IPS-15b (cell line): Measurements from ENCODE around the gene PPP1R12A.
A peak's percentile ranks its signal among the peaks of the same experiment; 100 is the strongest.
"Not testable (repeated sequence)": the region's sequence is repeated elsewhere in the genome, so short reads cannot be mapped to it uniquely, and the experiment has no call there.

Experiments
- H3K27me3 ChIP-seq: one replicate; pipeline ENCODE4 v1.6.1; 2013; ENCODE audit warnings: low read length; ENCODE audit not compliant: control insufficient read depth, insufficient read depth
- H3K36me3 ChIP-seq: one replicate; pipeline ENCODE4 v1.6.1; 2013; ENCODE audit warnings: low read length; ENCODE audit not compliant: control insufficient read depth, insufficient read depth
- H3K4me1 ChIP-seq: one replicate; pipeline ENCODE4 v1.6.1; 2013; ENCODE audit warnings: mild to moderate bottlenecking, low read length; ENCODE audit not compliant: control insufficient read depth, insufficient read depth
- H3K4me3 ChIP-seq: one replicate; pipeline ENCODE4 v1.5.1; 2013; ENCODE audit warnings: low read depth, low read length
- H3K9ac ChIP-seq: one replicate; pipeline ENCODE4 v1.6.1; 2013; ENCODE audit warnings: low read depth, mild to moderate bottlenecking, low read length
- H3K9me3 ChIP-seq: one replicate; pipeline ENCODE4 v1.6.1; 2013; ENCODE audit warnings: mild to moderate bottlenecking, low read length; ENCODE audit not compliant: control insufficient read depth, insufficient read depth

PPP1R12A gene

GRCh38 chr12:79935021-79935623, at the start of gene PPP1R12A:
Gene PPP1R12A, minus strand, starts transcription at chr12:79935097. Its CDS starts 166 bp downstream, at chr12:79934931.
- Histone ChIP-seq H3K4me1 (peaks cover 3% of the 10 kb centered on the region), H3K9me3 (no peaks in the 10 kb centered on the region)

GRCh38 chr12:79983986-79984620, 49.2 kb upstream of the PPP1R12A start:
- Histone ChIP-seq H3K9me3 (no peaks in the 10 kb centered on the region), H3K4me1 (no peaks in the 10 kb centered on the region), H3K9ac (no peak overlapping the region), H3K4me3 (no peak overlapping the region), H3K36me3 (no peaks in the 10 kb centered on the region), H3K27me3 (no peaks in the 10 kb centered on the region)

More at GRCh38 chr12:79935021-79935623, at the start of gene PPP1R12A:
- Histone ChIP-seq H3K27me3 (no peaks in the 10 kb centered on the region), H3K36me3 (no peaks in the 10 kb centered on the region), H3K4me3 (peak within 1 kb of the TSS; percentile 98), H3K9ac (peak within 1 kb of the TSS; percentile 98)

DNA sequence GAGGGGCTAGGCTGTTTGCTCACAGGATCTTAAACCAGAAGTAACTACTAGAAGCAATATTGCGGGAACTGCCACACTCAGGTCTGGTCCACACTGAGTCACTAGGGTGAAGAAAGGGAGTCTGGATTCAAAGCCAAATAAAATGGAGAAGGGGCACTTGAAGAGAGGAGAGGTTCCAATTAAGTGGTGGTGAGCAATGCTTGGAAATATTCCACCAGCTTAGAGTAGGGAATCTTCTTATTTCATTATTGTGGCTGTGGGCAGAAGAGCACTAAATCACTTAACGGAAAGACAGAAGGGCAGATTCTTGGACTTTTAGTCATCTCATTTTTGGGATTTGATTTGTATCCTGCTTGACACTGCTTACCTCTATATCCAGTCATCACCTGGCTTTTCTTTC, 48.6 kb upstream of the PPP1R12A start:
- Histone ChIP-seq H3K4me3 (no peak overlapping the region), H3K9me3 (no peaks in the 10 kb centered on the region), H3K36me3 (no peaks in the 10 kb centered on the region), H3K4me1 (no peaks in the 10 kb centered on the region), H3K27me3 (no peaks in the 10 kb centered on the region), H3K9ac (no peak overlapping the region)

DNA sequence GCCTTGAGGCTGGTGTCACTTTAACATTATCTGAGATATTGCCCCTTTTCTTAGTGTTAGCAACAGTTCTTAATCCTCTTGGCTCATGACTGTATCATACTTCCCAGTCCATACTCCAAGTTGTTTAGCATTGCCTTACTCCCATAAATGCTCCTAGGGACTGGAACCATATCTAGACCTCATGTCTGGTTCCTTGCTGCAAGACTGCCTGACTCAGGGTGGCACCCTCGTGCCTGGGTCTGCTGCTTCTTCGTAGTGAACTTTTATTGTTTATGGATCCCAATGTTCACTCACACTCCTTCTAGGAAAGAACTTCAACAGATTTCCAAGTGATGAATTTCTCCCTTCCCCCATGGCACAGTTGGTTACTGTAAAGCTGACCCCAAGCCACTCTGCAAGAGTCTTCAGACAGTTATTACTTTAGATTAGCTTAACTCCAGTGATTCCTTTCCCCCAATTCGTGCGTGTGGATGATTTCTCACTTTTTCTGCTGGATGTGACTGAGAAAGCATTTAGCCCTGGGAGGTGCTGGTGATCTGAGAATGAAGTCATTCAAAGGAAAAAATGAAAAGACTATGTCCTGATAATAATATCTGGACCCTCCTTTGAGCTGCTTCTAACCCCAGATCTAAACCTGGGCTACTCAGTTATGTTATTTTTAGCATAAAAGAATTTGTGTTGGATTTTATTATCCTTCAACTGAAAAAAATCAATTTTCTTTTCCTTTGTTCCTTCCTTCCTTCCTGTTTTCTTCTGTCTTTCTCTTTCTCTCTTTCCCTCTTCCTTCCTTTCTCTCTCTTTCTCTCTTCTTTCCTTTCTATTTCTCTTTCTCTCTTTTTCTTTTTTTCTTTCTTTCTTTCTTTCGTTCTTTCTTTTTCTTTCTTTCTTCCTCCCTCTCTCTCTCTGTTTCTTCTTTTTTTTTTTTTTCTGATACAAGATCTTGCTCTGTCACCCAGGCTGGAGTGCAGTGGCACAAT, 47.5 kb upstream of the PPP1R12A start:
- H3K9me3 ChIP-seq, result no peaks in the 10 kb centered on the region
- H3K4me1 ChIP-seq, result no peaks in the 10 kb centered on the region
- H3K4me3 ChIP-seq, result no peak overlapping the region
- H3K9ac ChIP-seq, result no peak overlapping the region
- H3K36me3 ChIP-seq, result no peaks in the 10 kb centered on the region
- no peaks in the 10 kb centered on the region for H3K27me3 ChIP-seq

DNA sequence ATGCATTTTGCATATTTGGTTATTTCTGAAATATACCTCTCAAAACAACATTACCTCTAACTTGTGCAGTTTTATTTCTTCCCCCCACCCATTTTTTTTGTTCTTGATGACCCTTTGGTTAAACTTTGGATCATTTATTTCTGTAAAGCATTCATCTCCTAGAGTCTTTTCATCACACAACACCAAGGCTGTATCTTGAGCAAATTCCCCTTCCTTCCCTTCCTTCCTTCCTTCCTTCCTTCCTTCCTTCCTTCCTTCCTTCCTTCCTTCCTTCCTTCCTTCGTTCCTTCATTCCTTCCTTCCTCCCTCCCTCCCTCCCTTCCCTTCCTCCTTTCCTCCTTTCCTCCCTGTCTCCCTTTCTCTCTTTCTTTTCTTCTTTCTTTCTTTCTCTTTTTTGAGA, 43.8 kb upstream of the PPP1R12A start:
- Histone ChIP-seq H3K9ac (no peak overlapping the region), H3K4me3 (no peak overlapping the region), H3K27me3 (no peaks in the 10 kb centered on the region), H3K36me3 (no peaks in the 10 kb centered on the region), H3K9me3 (no peaks in the 10 kb centered on the region), H3K4me1 (no peaks in the 10 kb centered on the region)

DNA sequence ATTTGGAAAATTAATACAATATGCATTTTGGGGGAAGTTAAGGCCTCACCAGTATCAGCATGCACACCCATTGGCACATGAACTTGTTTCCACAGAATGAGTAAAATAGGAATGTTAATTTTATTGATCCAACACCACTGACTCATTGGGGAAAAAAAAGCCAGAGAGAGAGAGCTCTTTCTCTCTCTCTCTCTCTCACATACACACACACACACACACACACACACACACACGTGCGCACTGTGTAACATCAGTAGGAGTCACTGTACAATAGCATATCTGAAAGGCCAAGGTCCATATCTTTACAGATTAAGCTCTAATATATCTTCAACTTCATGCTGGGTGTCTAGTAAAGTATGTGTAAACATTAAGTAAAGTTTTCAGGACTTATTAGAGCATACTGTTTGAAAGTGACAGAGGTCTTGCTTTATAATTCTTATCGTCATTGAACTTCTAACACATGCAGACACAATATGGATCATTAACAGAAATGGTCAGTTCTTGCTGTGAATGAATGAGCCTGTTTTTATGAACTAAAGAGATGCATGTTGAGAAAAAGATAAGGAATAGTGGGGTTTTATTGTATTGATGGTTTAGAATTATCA, 43.1 kb upstream of the PPP1R12A start:
- not testable (repeated sequence) for H3K4me1 ChIP-seq, H3K27me3 ChIP-seq, H3K9ac ChIP-seq, H3K36me3 ChIP-seq, H3K4me3 ChIP-seq, H3K9me3 ChIP-seq

GRCh38 chr12:79975143-79975542, 40.2 kb upstream of the PPP1R12A start:
- Histone ChIP-seq H3K4me1 (no peaks in the 10 kb centered on the region), H3K4me3 (no peak overlapping the region), H3K9me3 (no peaks in the 10 kb centered on the region), H3K27me3 (no peaks in the 10 kb centered on the region), H3K36me3 (no peaks in the 10 kb centered on the region), H3K9ac (no peak overlapping the region)

DNA sequence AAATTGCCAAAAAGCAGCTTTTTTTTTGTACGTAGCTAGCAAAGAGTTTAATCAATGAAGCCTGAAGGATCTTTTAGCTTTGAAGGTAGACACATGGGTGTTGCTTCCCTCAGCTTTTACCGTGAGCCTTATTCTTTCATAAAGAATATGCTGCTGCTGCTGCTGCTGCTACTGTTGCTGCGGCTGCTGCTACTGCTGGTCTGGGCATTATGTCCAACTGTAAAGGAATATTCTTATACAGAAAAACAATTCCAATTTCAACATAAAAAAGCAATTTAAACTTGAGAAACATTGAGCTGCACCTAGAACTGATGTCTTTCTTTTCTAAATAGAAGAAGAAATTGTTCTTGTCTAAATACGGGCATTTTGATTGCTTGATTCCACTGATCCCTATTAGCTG, 38.9 kb upstream of the PPP1R12A start:
- Histone ChIP-seq H3K9me3 (no peaks in the 10 kb centered on the region), H3K4me1 (no peaks in the 10 kb centered on the region), H3K27me3 (no peaks in the 10 kb centered on the region), H3K4me3 (no peak overlapping the region), H3K9ac (no peak overlapping the region), H3K36me3 (no peaks in the 10 kb centered on the region)

DNA sequence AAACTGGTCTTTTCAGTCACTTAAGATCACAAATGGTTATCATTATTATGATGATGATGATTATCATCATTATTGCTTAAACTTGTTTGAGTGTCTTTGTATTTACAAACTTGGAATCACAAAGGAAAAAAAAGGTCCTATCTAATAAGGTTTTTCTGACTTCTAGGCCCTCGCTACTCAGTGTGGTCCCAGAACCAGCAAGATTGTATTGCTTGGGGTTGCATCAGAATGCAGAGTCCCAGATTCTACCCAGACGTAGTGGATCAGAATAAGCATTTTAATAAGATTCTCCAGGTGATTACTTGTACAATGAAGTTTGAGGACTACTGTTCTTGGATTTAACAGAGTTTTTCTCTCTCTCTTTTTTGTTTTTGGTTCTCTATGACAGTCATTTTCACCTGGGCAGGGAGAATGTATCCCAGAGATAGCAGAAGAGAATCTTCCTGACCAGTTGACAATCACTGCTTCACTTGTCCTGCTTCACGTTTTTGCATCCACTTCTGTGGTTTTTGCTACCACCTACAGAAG, 29.3 kb upstream of the PPP1R12A start:
- Histone ChIP-seq H3K9ac (no peak overlapping the region), H3K27me3 (no peaks in the 10 kb centered on the region), H3K36me3 (no peaks in the 10 kb centered on the region), H3K9me3 (no peaks in the 10 kb centered on the region), H3K4me1 (no peaks in the 10 kb centered on the region), H3K4me3 (no peak overlapping the region)

DNA sequence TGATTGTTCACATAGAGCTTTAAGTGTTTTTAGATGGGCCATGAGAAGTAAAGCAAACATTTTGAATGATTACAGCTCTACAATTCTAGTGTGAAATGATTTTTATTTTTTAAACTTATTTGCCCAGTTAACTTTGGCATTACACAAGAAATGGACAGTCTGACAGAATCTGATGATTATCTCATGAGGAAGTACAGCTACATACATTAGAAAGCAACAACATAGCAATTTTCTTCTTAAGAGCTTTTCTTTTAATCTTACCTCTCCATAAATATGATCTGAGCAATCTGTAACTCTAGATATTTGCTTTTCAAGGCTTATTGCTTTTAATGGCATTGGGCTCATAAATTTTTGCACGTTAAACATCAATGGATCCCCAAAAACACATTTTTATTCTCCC, 26.5 kb upstream of the PPP1R12A start:
- Histone ChIP-seq H3K9ac (no peak overlapping the region), H3K27me3 (no peaks in the 10 kb centered on the region), H3K4me1 (no peaks in the 10 kb centered on the region), H3K9me3 (no peaks in the 10 kb centered on the region), H3K4me3 (no peak overlapping the region), H3K36me3 (no peaks in the 10 kb centered on the region)

DNA sequence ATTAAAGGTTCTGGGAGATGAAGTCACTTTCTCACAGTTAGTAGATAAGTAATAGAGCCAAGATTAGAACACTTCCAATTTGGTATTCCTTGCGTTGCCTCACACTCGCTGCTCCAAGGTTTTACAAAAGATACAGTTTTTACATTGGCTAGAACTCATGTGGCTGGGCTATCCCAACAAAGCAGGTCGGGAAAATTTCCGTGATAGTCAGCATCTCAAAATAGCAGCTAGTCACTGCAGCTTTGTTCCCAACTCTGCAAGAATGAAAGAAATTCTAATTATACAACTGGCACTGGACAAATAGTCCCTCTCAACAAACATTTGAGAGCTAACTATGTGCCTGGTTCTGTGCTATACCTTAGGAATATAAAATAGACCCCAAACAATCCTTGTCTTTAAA, 24.6 kb upstream of the PPP1R12A start:
- Histone ChIP-seq H3K4me3 (no peak overlapping the region), H3K36me3 (no peaks in the 10 kb centered on the region), H3K9ac (no peak overlapping the region), H3K27me3 (no peaks in the 10 kb centered on the region), H3K4me1 (no peaks in the 10 kb centered on the region), H3K9me3 (no peaks in the 10 kb centered on the region)
